Mesendoderm (in vitro differentiated cells): ENCODE data around the gene GUCY2F.

Experiments
- DNase-seq: peaks from one replicate; pipeline ENCODE4 v3.0.0; 2013
- H2AK5ac ChIP-seq: 2 replicates; pipeline ENCODE4 v1.6.1; 2013; ENCODE audit warnings: low read length, inconsistent platforms
- H2BK120ac ChIP-seq: 2 replicates; pipeline ENCODE4 v1.6.1; 2013; ENCODE audit warnings: low read depth, mild to moderate bottlenecking, low read length, moderate library complexity, mixed read lengths
- H2BK15ac ChIP-seq: replicated peaks from 2 replicates; pipeline ENCODE4 v1.6.1; 2013; ENCODE audit warnings: low read depth, mild to moderate bottlenecking, moderate library complexity
- H2BK5ac ChIP-seq: 2 replicates; pipeline ENCODE4 v1.6.1; 2013; ENCODE audit warnings: low read length, inconsistent platforms
- H3K18ac ChIP-seq: 2 replicates; pipeline ENCODE4 v1.6.1; 2013; ENCODE audit warnings: mild to moderate bottlenecking, low read length, mixed read lengths
- H3K23ac ChIP-seq: one replicate; pipeline ENCODE4 v1.6.1; 2013; ENCODE audit warnings: low read length
- H3K27ac ChIP-seq: 2 replicates; pipeline ENCODE4 v1.5.1; 2013; ENCODE audit warnings: low read depth, mild to moderate bottlenecking, inconsistent platforms, low read length, moderate library complexity
- H3K27me3 ChIP-seq: 2 replicates; pipeline ENCODE4 v1.6.1; 2013; ENCODE audit warnings: low read length, control low read depth, mild to moderate bottlenecking, inconsistent platforms; ENCODE audit not compliant: insufficient read depth, poor library complexity
- H3K36me3 ChIP-seq: 2 replicates; pipeline ENCODE4 v1.6.1; 2013; ENCODE audit warnings: low read length, inconsistent platforms; ENCODE audit not compliant: control insufficient read depth, insufficient read depth
- H3K4ac ChIP-seq: one replicate; pipeline ENCODE4 v1.6.1; 2013; ENCODE audit warnings: low read depth, mild to moderate bottlenecking, low read length, moderate library complexity
- H3K4me1 ChIP-seq: 2 replicates; pipeline ENCODE4 v1.6.1; 2013; ENCODE audit warnings: low read depth, low read length, inconsistent platforms; ENCODE audit not compliant: control insufficient read depth
- H3K4me2 ChIP-seq: 2 replicates; pipeline ENCODE4 v1.6.1; 2013; ENCODE audit warnings: low read length
- H3K4me3 ChIP-seq: 2 replicates; pipeline ENCODE4 v1.5.1; 2013; ENCODE audit warnings: mild to moderate bottlenecking, low read length
- H3K56ac ChIP-seq: one replicate; pipeline ENCODE4 v1.6.1; 2013; ENCODE audit warnings: low read length
- H3K79me1 ChIP-seq: 2 replicates; pipeline ENCODE4 v1.6.1; 2013; ENCODE audit warnings: low read length, inconsistent platforms
- H3K79me2 ChIP-seq: 2 replicates; pipeline ENCODE4 v1.6.1; 2013; ENCODE audit warnings: mild to moderate bottlenecking, low read length; ENCODE audit not compliant: control insufficient read depth, insufficient read depth
- H3K9ac ChIP-seq: 2 replicates; pipeline ENCODE4 v1.6.1; 2013; ENCODE audit warnings: low read length, inconsistent platforms
- H4K5ac ChIP-seq: one replicate; pipeline ENCODE4 v1.6.1; 2013; ENCODE audit warnings: low read length
- H4K8ac ChIP-seq: one replicate; pipeline ENCODE4 v1.6.1; 2013; ENCODE audit warnings: low read depth, mild to moderate bottlenecking, control low read depth, low read length, moderate library complexity
- WGBS: extraction: QIAGEN DNeasy Blood & Tissue Kit; methylation state at CpG from one replicate; pipeline ENCODE4 v1.1.7; 2013; ENCODE audit warnings: low lambda C conversion rate, missing lambda C conversion rate; ENCODE audit not compliant: insufficient coverage; ENCODE audit errors: extremely low coverage; 5-methylcytosine and 5-hydroxymethylcytosine counted together

GUCY2F gene

GRCh38 chrX:109489174-109489573 lies 7.3 kb upstream of the GUCY2F start:
- Histone ChIP-seq H3K27ac (no peak overlapping the region), H3K79me1 (no peaks in the 10 kb centered on the region), H3K4me2 (no peak overlapping the region), H4K8ac (no peak overlapping the region), H3K4me3 (no peak overlapping the region), H3K4ac (no peak overlapping the region), H3K79me2 (no peaks in the 10 kb centered on the region), H2BK15ac (no peak overlapping the region), H3K9ac (no peak overlapping the region), H2BK120ac (no peak overlapping the region), H3K4me1 (no peaks in the 10 kb centered on the region), H2AK5ac (no peak overlapping the region), H3K18ac (no peak overlapping the region), H3K27me3 (no peaks in the 10 kb centered on the region), H3K23ac (no peak overlapping the region), H3K36me3 (no peaks in the 10 kb centered on the region), H3K56ac (no peak overlapping the region), H2BK5ac (no peak overlapping the region), H4K5ac (no peak overlapping the region)
- DNase-seq, result no peak
- no CpG with 5 or more reads among the region's 2 CpGs for WGBS

GRCh38 chrX:109487640-109488039 lies 5.8 kb upstream of the GUCY2F start:
- peak; percentile 10 for DNase-seq

GRCh38 chrX:109485470-109486340 lies 3.8 kb upstream of the GUCY2F start:
- H3K79me2 ChIP-seq, result no peaks in the 10 kb centered on the region
- H2BK5ac ChIP-seq, result no peak overlapping the region
- H2BK120ac ChIP-seq, result no peak overlapping the region
- no peak overlapping the region for H4K5ac ChIP-seq
- no peak overlapping the region for H3K9ac ChIP-seq
- no peak overlapping the region for H3K23ac ChIP-seq
- no peak overlapping the region for H2AK5ac ChIP-seq
- no peaks in the 10 kb centered on the region for H3K36me3 ChIP-seq
- no peak overlapping the region for H2BK15ac ChIP-seq
- H3K4ac ChIP-seq, result no peak overlapping the region
- H3K27me3 ChIP-seq, result no peaks in the 10 kb centered on the region
- no peaks in the 10 kb centered on the region for H3K79me1 ChIP-seq
- H4K8ac ChIP-seq, result no peak overlapping the region
- no CpG with 5 or more reads among the region's 9 CpGs for WGBS
- no peak overlapping the region for H3K56ac ChIP-seq
- no peak overlapping the region for H3K4me3 ChIP-seq
- no peaks in the 10 kb centered on the region for H3K4me1 ChIP-seq
- no peak overlapping the region for H3K4me2 ChIP-seq
- peak; percentile 57 for DNase-seq
- no peak overlapping the region for H3K18ac ChIP-seq
- H3K27ac ChIP-seq, result no peak overlapping the region

More at GRCh38 chrX:109487640-109488039, 5.8 kb upstream of the GUCY2F start:
- Histone ChIP-seq H2AK5ac (no peak overlapping the region), H3K27me3 (no peaks in the 10 kb centered on the region), H3K4ac (no peak overlapping the region), H3K4me2 (no peak overlapping the region), H3K4me1 (no peaks in the 10 kb centered on the region), H3K79me2 (no peaks in the 10 kb centered on the region), H3K36me3 (no peaks in the 10 kb centered on the region), H3K79me1 (no peaks in the 10 kb centered on the region), H3K23ac (no peak overlapping the region), H4K5ac (no peak overlapping the region), H3K27ac (no peak overlapping the region), H2BK15ac (no peak overlapping the region), H3K4me3 (no peak overlapping the region), H3K18ac (no peak overlapping the region), H2BK120ac (no peak overlapping the region), H4K8ac (no peak overlapping the region), H3K56ac (no peak overlapping the region), H2BK5ac (no peak overlapping the region), H3K9ac (no peak overlapping the region)
- no CpG with 5 or more reads among the region's 4 CpGs for WGBS

- no peaks in the 10 kb centered on the region for H3K79me1 ChIP-seq
- no peaks in the 10 kb centered on the region for H3K79me2 ChIP-seq
- no peaks in the 10 kb centered on the region for H3K4me1 ChIP-seq
- H4K8ac ChIP-seq, result no peak overlapping the region
- no peak overlapping the region for H2BK15ac ChIP-seq
- H3K27me3 ChIP-seq, result no peaks in the 10 kb centered on the region
- no peak overlapping the region for H2AK5ac ChIP-seq
- no peak overlapping the region for H3K4me3 ChIP-seq
- H2BK120ac ChIP-seq, result no peak overlapping the region
- no peak overlapping the region for H3K27ac ChIP-seq
- H3K18ac ChIP-seq, result no peak overlapping the region
- no CpG with 5 or more reads among the region's 1 CpG for WGBS
- no peak overlapping the region for H4K5ac ChIP-seq
- no peak for DNase-seq
- no peak overlapping the region for H3K4me2 ChIP-seq
- H3K56ac ChIP-seq, result no peak overlapping the region
- no peaks in the 10 kb centered on the region for H3K36me3 ChIP-seq
- no peak overlapping the region for H2BK5ac ChIP-seq
- H3K23ac ChIP-seq, result no peak overlapping the region
- H3K4ac ChIP-seq, result no peak overlapping the region
- H3K9ac ChIP-seq, result no peak overlapping the region
Observed at GRCh38 chrX:109484886-109485285, 3.0 kb upstream of the GUCY2F start.

GRCh38 chrX:109475174-109475891 lies 6.6 kb downstream of the GUCY2F start:
- peak; percentile 91 for DNase-seq

More at GRCh38 chrX:109475174-109475891, 6.6 kb downstream of the GUCY2F start:
- Histone ChIP-seq H3K18ac (no peak overlapping the region), H3K27ac (no peak overlapping the region), H3K4ac (no peak overlapping the region), H3K79me1 (no peaks in the 10 kb centered on the region), H3K56ac (peak overlapping the region; percentile 64), H3K27me3 (no peaks in the 10 kb centered on the region), H3K4me2 (no peak overlapping the region), H2BK15ac (no peak overlapping the region), H3K23ac (no peak overlapping the region), H4K5ac (no peak overlapping the region), H3K9ac (no peak overlapping the region), H2BK5ac (no peak overlapping the region), H3K79me2 (no peaks in the 10 kb centered on the region), H3K36me3 (no peaks in the 10 kb centered on the region), H4K8ac (no peak overlapping the region), H2AK5ac (no peak overlapping the region), H3K4me3 (no peak overlapping the region), H3K4me1 (peaks cover 3% of the 10 kb centered on the region), H2BK120ac (no peak overlapping the region)
- no CpG with 5 or more reads among the region's 23 CpGs for WGBS
